Measurements from ENCODE around the gene FUT8. TPM values are rescaled to one million over a fixed set of nuclear protein-coding genes. Genes with fewer than 3 reads are reported as not detected.

FUT8 gene
- total RNA-seq, 1 donor from 2014 or later: 12.9 TPM

- Histone ChIP-seq H3K4me1 (no peaks in the 10 kb centered on the region), H3K9me3 (peaks cover 7 to 21% of the 10 kb centered on the region in 2 donors), H3K27me3 (no peaks in the 10 kb centered on the region), H3K4me3 (no peak overlapping the region), H3K27ac (no peak overlapping the region), H3K36me3 (no peaks in the 10 kb centered on the region)
- no peak for TF ChIP-seq CTCF (IDR thresholded peaks at IDR 0.05)
- DNase-seq (ENCODE audit: low spot score in 2 of 2): no peak
- intact Hi-C loops (cut with DNase I): no loop called here
These were observed 115.5 kb downstream of the FUT8 start for GRCh38 chr14:65528069-65528468.

GRCh38 chr14:65531148-65531547, 118.6 kb downstream of the FUT8 start:
- Histone ChIP-seq H3K9me3 (peaks cover 7 to 34% of the 10 kb centered on the region in 2 donors), H3K4me1 (no peaks in the 10 kb centered on the region), H3K27ac (no peak overlapping the region), H3K4me3 (no peak overlapping the region), H3K36me3 (no peaks in the 10 kb centered on the region), H3K27me3 (no peaks in the 10 kb centered on the region)
- intact Hi-C loops (cut with DNase I): no loop called here
- no peak for DNase-seq (ENCODE audit: low spot score in 2 of 2)
- no peak for TF ChIP-seq CTCF (IDR thresholded peaks at IDR 0.05)

- Histone ChIP-seq H3K4me1 (no peaks in the 10 kb centered on the region), H3K27me3 (no peaks in the 10 kb centered on the region), H3K36me3 (no peaks in the 10 kb centered on the region), H3K4me3 (no peak overlapping the region), H3K27ac (no peak overlapping the region), H3K9me3 (peaks cover 2 to 25% of the 10 kb centered on the region in 2 donors)
- no peak for DNase-seq (ENCODE audit: low spot score in 2 of 2)
- TF ChIP-seq CTCF (IDR thresholded peaks at IDR 0.05): no peak
- intact Hi-C loops (cut with DNase I): no loop called here
These were observed 121.3 kb downstream of the FUT8 start for GRCh38 chr14:65533736-65534404.

- Histone ChIP-seq H3K4me1 (no peaks in the 10 kb centered on the region), H3K36me3 (no peaks in the 10 kb centered on the region), H3K27me3 (no peaks in the 10 kb centered on the region), H3K9me3 (peaks cover 0 to 25% of the 10 kb centered on the region in 2 donors), H3K27ac (no peak overlapping the region), H3K4me3 (no peak overlapping the region)
- no peak for TF ChIP-seq CTCF (IDR thresholded peaks at IDR 0.05)
- intact Hi-C loops (cut with DNase I): no loop called here
- no peak for DNase-seq (ENCODE audit: low spot score in 2 of 2)
These were observed 124.4 kb downstream of the FUT8 start for GRCh38 chr14:65536781-65537423.

GRCh38 chr14:65548878-65549277, 136.3 kb downstream of the FUT8 start:
- Histone ChIP-seq H3K36me3 (no peaks in the 10 kb centered on the region), H3K27ac (no peak overlapping the region)
- intact Hi-C loops (cut with DNase I): no loop called here

More at GRCh38 chr14:65548878-65549277, 136.3 kb downstream of the FUT8 start:
- DNase-seq (ENCODE audit: low spot score in 2 of 2): no peak
- H3K4me3 ChIP-seq: no peak overlapping the region
- H3K27me3 ChIP-seq: no peaks in the 10 kb centered on the region
- H3K4me1 ChIP-seq: no peaks in the 10 kb centered on the region
- H3K9me3 ChIP-seq: no peaks in the 10 kb centered on the region
- no peak for TF ChIP-seq CTCF (IDR thresholded peaks at IDR 0.05)
